Renal cortical epithelial cell (primary cell): ENCODE measurements around the gene ANGPTL2. TPM values are rescaled to one million over a fixed set of nuclear protein-coding genes. Genes with fewer than 3 reads are reported as not detected.
"Not testable (repeated sequence)": the region's sequence is repeated elsewhere in the genome, so short reads cannot be mapped to it uniquely, and the experiment has no call there.

Experiments
- DNase-seq: peaks from one replicate; pipeline ENCODE4 v3.0.0-alpha.2; 2011; ENCODE audit warnings: low read depth
- total RNA-seq: library from RNA; depleted of rRNA; stranded (reverse); fragments of >200 nt; gene quantifications from 2 replicates; pipeline ENCODE4 v1.2.3, GENCODE V29; 2014

The ANGPTL2 gene
- total RNA-seq = 0.17 and 1.7 TPM in 2 replicates

DNA sequence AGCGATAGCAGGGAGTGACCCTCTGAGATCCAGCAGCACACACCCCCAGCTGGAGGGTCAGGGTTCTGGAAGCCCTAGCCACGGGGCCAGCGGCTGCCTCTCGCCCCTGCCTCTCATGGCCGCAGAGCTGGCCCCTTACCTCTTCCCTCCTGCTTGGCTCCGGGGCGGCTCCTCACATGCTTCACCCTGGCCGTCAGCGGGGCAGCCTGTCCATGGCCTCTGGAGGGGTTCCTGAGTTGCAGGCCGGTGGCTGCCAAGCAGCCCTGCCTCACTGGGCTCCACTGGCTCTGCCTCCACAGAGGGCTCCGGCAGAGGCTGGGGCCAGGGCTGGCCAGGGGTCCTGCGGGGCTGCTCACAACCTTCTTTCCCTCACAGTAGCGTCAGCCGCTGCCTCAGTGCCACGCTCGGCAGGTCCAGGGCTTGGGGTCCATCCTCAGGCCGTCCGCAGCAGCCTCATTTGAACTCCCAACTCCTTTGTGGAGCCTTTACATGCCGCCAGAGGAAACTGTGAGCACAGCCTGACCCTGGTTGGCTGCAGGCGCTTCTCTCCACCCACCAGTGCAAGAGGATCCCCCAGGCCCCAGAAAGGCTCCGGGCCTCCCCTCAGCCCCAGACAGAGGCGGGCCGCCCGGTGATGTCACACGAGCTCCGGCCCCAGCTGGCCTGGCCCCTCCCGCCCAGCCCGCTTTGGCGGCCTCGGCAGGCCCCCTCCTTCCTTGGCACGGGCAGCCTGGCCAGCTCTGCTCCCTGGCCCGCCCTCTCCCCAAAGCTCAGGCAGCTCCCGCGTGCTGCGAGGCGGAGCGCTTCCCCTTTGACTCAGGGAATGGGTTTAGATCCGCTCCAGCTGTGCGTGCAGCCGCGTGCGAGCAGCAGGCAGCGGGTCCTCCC, at the start of gene ANGPTL2:
ANGPTL2 (minus strand) TSS at position 460 of the 888 bp plus-strand sequence. CDS start 13,904 bp downstream, outside the sequence.
- DNase-seq = peak; percentile 74

GRCh38 chr9:127171348-127171747, 48.9 kb upstream of the ANGPTL2 start:
- not testable (repeated sequence) for DNase-seq

GRCh38 chr9:127170652-127171051, 48.2 kb upstream of the ANGPTL2 start:
- peak; percentile 67 for DNase-seq

- DNase-seq = no peak
Observed at GRCh38 chr9:127170103-127170502, 47.7 kb upstream of the ANGPTL2 start.

GRCh38 chr9:127169575-127169883, 47.1 kb upstream of the ANGPTL2 start:
- no peak for DNase-seq

DNA sequence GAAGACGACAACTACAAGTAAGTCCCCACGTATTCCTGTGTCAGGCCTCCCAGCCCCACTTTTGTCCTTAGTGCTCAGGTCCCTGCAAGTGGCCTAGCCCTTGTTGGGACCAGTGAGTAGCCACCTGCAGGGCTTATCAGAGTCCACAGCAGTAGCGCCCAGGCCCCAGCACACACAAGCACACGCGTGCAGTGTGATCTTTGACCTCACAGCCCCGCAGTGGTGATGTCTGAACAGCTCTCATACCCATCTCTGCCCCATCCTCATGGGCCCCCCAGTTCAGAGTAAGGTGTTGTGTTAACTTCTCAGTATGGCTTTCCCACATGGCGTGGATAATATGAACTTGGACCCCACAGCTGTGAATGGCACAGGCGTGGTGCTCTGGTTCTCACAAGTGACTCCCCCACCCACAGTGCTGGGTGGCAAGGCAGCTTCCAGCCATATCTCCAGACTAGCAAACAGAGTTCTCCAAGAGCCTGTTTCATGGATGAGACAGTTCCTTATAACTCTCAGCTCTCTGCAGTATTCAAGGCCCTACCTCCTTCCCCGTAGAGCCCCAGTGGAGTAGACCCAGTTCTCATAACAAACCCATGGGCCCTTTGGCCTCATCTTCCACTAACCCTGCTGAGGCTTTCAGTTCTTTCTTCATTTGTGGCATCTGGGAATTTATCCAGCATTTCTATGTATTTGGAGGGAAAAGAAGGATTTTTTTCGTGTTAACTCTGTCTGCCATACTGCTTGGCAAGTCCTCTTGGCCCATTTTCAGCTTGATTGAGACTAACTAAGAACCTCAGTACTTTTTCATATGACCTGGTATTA, 46.5 kb upstream of the ANGPTL2 start:
- no peak for DNase-seq

GRCh38 chr9:127167560-127168326, 45.3 kb upstream of the ANGPTL2 start:
- no peak for DNase-seq

DNA sequence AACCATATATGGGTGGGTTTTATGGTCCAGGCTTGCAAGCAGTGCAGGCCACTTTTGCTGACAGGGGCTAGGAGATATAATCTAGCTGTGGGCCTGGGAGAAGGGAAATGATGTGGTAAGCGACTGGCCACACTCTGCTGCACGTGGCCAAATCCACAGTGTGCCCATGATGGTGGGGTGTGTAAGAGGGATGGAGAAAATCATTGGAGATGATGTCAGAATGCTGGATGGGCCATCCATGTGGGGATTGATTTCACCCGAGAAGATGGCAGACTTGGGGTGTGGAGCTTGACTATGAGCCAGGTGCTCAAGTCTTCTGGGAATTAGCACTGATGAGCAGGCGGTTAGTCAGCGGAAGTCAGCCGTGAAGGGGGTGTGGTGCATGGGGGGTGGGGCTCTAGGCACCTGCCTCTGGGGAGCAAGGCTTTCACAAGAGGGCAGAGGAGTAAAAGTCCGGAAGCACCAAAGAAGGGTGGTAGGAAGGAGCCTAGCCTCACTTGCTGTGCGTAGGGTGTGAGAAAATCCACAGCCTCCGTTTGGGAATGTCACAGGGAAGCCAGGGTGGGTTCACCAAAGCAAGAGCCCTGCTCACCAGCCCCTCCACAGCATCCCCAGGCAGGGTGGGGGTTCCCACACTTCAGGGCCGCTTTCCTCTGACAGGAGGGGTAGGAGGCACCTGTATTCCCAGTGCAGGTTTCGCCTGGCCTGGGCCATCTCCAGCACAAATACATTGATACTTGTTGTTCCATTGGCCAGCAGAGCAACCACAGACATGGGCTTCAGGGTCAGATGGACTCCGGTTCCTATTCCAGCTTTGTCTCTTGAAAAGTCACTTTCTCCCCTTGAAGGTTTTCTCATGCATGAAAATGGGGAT, 44.5 kb upstream of the ANGPTL2 start:
- peak; percentile 90 for DNase-seq

- no peak for DNase-seq
Observed at GRCh38 chr9:127166111-127166510, 43.7 kb upstream of the ANGPTL2 start.

DNA sequence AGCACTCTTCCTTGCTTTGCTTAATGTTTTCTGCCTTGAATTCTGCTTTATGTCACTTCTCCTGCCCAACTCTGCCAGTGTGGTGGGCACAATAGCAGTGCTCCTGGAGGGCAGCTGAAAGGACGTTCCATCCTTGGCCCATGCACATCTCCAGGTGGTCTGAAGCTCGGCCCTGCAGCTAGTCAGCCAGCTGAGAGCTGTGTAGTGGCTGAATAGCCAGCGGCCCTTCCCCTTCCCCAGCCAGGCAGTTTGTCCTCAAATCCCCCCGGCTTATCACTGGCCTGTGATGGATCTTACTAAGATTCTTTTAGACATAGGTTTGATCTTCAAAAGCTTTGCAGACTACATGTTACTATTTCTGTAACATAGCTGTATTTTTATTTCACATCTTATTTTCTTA, 42.7 kb upstream of the ANGPTL2 start:
- DNase-seq = no peak

GRCh38 chr9:127163409-127163808, 41.0 kb upstream of the ANGPTL2 start:
- peak; percentile 83 for DNase-seq

DNA sequence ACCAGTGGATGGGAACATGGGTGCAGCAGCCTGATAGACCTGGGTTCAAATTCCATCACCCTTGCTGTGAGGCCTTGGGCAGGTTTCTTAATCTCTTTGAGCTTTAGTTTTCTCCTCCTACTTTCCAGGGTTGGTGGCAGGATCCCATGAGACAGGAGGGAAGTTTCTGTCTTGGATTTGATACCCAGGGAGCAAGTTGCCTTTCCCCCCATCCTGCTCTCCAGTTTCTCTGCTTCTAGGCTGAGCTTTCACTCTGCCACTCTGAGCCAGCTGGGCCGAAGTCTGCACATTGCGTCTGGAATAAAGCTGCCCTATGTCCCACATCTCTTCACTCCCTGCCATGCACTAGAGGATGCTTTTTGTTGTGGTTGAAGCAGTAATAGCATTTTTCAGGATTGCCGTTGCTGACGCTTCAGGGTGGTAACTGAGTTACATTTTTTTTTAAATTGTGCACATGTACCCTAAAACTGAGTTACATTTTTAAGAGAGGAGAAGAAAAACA, 40.5 kb upstream of the ANGPTL2 start:
- no peak for DNase-seq

DNA sequence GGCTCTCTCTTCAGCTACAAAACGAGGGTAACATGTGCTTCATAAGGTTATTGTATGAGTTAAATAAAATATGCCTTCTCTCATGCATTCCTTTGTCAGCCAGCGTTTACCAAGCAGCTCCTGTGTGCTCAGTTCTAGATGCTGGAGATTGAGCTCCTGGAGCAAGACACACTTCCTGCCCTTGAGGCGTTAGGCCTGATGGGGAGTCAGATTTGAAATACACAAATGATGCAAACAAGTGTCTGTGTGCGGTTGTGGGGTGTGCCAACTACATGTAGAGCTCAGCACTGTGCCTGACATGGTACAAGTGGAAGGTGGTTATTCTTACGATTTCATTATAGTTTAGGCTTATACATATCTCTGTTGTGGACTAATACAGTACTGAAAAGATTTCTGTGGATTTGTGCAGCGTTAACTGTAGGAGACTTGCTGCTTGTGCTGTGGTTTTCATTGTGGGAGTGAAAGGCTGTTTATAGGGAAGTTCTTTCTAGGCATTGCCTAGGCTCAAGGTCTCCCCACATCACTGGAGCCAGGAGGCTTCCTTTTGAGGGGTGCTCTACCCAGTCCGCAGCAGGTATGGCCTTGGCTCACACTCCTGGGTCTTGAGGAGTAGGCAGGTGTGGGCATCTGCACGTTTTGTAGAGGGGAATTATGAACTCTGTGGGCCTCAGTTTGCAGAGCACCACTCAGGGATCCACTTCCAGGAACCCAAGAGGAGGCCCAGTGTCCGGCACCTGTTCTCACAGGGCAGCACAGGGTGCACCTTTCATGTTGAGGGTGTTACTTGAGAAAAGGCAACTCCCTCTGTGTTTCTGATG, 39.8 kb upstream of the ANGPTL2 start:
- no peak for DNase-seq

DNA sequence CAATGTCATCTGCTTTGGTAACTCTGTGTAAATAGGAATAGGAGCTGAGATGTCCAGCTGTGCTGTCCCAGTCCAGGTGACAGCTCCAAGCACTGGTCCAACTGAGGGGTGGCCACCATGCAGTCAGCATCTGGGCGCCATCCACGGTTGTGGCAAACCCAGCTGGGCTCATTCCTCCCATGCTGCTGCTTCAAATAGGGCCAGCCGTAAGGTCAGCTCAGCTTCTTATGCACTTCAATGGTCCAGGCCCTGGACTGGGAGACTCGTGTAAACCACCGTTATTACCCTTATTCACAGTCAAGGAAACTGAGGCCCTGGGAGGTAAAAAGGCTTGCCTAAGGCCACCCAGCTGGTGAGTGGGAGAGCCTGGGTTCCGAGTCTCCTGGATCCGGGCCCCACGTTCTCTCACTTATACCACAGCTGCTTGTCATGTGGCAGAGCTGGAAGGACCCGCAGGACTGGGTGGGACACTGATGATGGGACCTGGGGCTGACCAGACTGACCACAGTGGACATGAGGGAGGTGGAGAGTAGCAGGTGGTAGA, 38.7 kb upstream of the ANGPTL2 start:
- DNase-seq = no peak

DNA sequence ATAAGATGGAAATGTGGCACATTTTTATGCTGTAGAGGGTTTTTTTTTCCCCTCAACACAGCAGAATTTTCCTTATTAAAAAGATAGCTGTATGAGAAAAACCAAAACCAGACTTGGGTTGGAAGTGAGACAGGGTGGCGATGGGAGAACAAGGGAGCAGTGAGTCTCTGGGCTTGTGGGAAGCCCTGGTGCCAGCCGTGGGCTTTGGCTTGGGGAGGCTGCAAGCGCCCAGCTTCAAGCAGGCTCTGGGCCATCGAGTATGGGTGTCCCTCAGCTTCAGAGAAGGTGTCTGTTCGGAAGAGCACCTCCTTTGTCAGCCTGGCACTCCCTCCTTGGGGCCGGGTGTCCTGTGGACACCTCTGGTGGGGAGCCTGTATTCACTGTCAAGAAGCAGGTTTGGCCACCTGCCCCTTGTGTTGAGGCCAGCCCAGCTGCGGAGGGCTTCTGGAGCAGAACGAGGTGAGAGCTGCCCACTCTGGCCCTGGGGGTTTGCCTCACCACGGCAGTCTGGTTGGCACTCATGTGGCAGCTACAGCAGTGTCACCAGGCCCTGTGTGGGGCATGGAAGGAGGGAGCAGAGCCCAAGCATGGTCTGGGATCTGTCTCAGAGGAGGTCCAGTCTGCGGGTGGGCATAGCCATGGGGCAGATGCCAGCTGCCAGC, 37.6 kb upstream of the ANGPTL2 start:
- DNase-seq = no peak

DNA sequence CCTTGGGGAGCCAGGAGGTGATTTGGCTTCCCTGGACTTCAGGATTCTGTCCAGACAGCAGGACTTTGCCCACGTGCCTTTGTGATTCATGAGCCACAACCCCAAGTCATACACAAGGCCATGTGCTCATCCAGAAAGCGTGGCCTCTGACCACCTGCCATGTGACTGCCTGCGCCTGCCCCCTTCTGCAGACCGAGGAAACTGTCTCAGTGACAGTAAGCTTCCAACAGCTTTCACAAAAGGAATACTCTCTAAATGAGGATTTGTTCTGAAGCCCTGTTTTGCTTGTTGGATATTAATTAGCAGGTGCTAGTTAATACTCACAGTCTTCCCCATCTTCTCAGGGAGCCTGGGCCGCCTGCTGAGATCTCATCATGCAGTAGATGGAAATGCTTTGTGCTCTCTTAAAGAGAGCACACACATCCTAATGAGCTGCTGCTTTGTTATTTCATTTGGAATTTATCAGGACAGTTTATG, 36.9 kb upstream of the ANGPTL2 start:
- DNase-seq = peak; percentile 94

- DNase-seq = no peak
Observed at GRCh38 chr9:127158786-127159324, 36.4 kb upstream of the ANGPTL2 start.

GRCh38 chr9:127155314-127155960, 33.0 kb upstream of the ANGPTL2 start:
- no peak for DNase-seq
